COLO668 (cell line): ENCODE data around the gene PPP1CA.
"Not testable (repeated sequence)": the region's sequence is repeated elsewhere in the genome, so short reads cannot be mapped to it uniquely, and the experiment has no call there.

Experiments
- DNase-seq: peaks from one replicate; lab custom pipeline; 2025; ENCODE audit not compliant: unreplicated experiment; lab: John Stamatoyannopoulos, UW

Gene PPP1CA

GRCh38 chr11:67435031-67435726 is 33.5 kb upstream of the PPP1CA start:
- no peak for DNase-seq

- no peak for DNase-seq
These were observed 32.8 kb upstream of the PPP1CA start for GRCh38 chr11:67434395-67434881.

DNA sequence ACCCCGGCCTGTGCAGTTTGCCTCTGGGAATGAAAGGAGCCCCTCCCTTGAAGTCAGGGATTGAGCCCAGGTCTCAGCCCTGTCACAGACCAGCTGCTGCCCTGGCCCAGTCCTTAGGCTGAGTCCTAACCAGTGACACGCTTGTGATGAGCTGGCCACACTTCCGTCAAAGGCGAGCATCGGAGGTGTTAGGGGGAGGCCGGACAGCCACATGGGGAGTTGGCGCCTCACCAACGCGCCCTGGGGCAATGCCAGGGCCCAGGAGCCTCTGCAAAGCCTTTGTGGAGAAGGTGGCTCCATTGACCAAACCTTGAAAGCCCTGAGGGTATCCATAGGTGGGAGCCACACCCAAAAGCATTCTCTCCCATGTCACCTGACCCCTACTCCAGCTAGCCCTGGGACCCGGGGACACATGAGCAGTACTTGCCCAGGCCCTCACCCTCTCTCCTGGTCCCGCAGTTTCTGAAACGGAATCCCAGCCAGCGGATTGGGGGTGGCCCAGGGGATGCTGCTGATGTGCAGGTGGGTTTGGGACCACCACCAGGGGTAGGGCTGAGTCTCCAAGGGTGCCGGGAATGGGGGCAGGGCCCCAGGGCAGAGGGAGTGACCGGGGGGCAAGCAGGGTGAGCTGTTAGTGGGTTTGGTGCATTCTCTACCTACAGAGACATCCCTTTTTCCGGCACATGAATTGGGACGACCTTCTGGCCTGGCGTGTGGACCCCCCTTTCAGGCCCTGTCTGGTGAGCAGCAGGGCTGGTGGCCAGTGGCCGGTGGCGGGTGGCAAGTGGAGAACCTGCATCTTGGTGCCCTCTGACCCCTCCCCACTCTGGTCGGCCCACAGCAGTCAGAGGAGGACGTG is 32.1 kb upstream of the PPP1CA start:
- peak; percentile 37 for DNase-seq

GRCh38 chr11:67432655-67433349 is 31.1 kb upstream of the PPP1CA start:
- DNase-seq: no peak

DNA sequence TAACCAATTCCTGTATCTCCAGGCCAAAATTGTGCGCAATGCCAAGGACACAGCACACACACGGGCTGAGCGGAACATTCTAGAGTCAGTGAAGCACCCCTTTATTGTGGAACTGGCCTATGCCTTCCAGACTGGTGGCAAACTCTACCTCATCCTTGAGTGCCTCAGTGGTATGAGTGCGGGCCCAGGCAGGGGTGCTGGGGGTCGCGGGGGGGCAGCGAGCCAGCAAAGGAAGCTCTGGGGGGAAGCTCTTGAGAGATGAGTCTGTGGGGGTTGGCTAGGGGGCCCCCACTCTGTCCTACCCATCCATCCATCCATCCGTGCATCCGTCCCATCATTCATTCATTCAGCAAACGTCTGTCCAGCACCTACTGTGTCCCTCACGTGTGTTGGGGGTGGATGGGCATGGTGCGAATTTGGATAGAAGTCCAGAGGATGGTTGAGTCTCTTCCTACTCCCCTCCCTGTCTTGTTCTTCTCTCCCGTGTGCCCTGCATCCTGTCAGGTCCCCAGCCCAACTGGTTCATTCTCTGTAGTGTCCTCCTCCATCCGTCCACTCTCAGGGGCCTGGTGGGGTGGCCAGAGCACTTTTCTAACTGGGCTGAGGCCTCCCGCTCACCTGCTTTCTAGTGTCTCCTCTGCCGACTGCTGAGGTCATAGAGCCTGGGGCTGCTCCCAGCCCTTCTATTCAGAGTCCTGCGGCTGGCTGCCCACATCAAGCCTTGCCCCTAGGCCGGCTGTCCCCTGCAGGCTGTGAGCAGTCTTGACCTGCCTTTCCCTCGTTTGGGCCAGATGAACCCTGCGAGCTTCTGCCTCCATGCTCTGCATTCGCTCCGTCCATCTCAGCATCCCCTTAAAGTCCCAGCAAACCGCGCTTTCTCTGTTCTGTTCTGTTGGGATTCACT is 29.9 kb upstream of the PPP1CA start:
- DNase-seq: no peak

DNA sequence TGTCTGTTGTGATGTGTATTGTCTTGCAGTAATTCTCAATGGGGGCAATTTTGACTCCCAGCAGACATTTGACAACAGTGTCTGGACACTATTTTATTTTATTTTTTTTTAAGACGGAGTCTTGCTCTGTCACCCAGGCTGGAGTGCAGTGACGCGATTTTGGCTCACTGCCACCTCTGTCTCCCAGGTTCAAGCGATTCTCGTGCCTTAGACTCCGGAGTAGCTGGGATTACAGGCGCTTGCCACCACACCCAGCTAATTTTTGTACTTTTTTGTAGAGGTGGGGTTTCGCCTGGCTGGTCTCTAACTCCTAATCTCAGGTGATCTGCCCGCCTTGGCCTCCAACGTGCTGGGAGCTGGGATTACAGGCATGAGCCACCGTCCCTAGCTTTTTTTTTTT is 28.1 kb upstream of the PPP1CA start:
- no peak for DNase-seq

- DNase-seq: no peak
These were observed 27.5 kb upstream of the PPP1CA start for GRCh38 chr11:67429038-67429668.

DNA sequence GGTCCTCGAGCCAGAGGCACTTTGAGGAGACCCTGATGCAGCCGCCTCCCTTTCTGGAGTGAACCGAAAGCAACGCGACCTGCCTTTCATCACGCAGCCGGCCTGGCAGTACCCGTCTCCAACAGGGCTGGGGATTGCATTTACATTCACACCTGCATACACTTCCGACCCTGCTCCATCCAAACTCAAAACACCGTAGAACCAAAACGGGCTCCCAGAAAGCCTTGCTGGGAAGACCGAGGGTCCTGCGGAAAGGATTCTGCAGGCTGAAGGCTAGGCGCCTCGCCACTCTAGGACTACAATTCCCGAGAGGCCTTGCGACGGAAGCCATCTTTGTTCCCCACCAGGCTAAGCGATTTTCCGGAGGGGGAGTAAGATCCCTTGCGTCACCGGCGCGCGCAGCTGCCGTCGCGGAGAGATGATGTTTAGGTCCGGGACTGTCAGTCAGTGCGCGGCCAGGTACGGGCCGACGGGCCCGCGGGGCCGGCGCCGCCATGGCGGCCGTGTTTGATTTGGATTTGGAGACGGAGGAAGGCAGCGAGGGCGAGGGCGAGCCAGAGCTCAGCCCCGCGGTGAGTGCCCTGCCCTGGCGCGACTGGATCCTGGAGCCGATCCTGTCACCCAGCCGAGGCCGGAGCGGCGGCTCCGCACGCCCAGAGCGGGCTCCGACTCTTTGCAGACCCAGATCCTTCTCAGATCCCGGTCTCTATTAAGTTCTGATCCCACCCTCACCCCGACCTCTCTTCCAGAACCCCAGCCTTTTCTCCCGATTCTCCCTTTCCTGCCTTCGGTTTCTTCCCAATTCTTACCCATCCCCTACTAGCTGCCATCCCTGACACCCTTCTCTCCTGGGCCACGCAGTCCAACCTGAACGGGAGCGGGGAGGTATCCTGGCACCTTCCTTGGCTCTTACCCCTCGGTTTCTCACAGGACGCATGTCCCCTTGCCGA is 26.7 kb upstream of the PPP1CA start, which contains the start of gene RPS6KB2:
RPS6KB2 (plus strand) TSS at position 443 of the 950 bp plus-strand sequence; CDS start at position 495, 52 bp downstream.
- DNase-seq: peak; percentile 97

- not testable (repeated sequence) for DNase-seq
These were observed 25.8 kb upstream of the PPP1CA start for GRCh38 chr11:67427364-67427859.

DNA sequence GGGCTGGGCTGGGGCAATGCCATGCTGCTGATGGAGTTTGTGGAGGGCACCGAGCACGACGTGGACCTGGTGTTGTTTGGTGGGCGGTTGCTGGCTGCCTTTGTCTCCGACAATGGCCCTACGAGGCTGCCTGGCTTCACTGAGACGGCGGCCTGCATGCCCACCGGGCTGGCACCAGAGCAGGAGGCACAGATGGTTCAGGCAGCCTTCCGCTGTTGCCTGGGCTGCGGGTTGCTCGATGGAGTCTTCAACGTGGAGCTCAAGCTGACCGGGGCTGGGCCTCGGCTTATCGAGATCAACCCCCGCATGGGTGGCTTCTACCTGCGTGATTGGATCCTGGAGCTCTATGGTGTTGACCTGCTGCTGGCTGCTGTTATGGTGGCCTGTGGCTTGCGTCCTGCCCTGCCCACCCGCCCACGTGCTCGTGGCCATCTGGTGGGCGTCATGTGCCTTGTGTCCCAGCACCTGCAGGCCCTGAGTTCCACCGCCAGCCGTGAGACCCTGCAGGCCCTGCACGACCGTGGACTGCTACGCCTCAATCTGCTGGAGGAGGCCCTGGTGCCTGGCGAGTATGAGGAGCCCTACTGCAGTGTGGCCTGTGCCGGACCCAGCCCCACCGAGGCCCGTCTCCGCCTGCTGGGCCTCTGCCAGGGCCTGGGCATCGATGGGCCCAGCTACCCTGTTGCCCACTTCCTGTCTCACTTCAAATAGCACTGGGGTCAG is 22.4 kb upstream of the PPP1CA start:
- no peak for DNase-seq

DNA sequence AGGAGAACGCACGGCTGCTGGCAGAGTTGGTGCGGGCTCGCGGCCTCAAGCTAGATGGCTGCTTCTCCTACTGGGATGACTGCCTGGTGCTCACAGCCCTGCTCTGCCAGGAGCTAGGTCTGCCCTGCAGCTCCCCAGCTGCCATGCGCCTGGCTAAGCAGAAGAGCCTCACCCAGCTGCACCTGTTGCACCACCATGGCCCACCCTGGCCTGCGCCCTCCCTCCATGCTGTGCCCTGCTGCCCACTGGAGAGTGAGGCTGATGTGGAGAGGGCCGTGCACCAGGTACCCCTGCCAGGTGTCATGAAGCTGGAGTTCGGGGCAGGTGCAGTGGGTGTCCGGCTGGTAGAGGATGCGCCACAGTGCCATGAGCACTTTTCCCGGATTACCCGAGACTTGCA is 21.8 kb upstream of the PPP1CA start:
- no peak for DNase-seq

DNA sequence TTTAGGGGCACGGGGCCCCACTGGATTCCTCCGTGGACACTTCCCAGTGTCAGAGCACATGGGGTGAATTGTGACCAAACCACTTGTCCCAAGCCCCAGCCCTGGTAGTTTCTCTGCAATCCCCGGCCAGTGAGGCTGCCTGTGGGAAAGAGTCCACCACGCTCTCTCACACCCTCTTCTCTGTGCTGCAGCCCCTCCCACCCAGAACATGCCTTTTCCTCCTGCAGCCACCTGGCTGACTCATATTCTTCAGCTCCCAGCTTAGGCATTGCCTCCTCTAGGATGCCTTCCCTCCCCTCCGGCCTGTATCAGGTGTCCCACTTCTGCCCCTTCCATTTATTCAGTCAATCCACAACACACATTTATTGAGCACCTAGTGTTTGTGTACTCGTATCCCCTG is 21.2 kb upstream of the PPP1CA start:
- DNase-seq: peak; percentile 18

- DNase-seq: no peak
These were observed 19.9 kb upstream of the PPP1CA start for GRCh38 chr11:67421430-67422031.

- DNase-seq: peak; percentile 97
These were observed 19.2 kb upstream of the PPP1CA start for GRCh38 chr11:67420646-67421429.

- no peak for DNase-seq
These were observed 18.5 kb upstream of the PPP1CA start for GRCh38 chr11:67420147-67420645.

DNA sequence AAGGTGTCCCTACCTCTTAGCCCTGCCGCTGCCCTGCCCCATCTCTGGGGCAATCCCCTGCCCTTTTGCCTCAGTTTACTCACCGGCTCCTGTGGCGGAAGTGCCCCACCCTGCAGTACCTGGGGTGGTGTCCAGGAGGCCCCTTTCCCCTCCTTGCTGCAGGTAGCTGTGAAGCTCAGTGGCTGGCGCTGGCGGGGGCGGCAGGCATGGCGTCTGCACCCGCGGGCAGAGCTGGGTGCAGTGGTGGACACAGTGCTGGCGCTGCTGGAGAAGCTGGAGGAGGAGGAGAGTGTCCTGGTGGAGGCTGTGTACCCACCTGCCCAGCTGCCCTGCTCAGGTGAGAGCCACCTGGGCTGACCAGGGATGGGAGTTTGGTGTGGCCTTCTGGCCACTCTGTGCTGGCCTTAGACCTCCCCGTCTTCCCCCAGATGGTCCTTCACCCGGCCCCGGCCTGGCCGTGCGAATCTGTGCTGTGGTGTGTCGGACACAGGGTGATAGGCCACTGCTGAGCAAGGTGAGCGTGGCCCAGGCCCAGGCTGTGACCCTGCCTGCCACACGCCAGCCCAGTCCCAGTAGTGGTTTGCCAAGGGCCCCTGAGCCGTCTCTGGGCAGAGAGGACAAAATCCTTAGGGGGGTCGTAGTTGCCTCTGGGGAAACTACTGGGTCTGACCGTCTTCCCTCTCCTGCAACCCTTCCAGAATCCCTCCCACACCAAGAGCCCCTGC is 17.8 kb upstream of the PPP1CA start:
- DNase-seq: no peak
